HL-60 (cell line): ENCODE results near the gene CAMKK2.

Experiments used
- CTCF ChIP-seq: IDR thresholded peaks from one replicate; pipeline ENCODE4 v1.5.1; 2011; ENCODE audit warnings: low read length, control low read depth, inconsistent platforms; ENCODE audit not compliant: insufficient read depth
- REST ChIP-seq: IDR thresholded peaks from 2 replicates; pipeline ENCODE4 v1.6.1; 2012; ENCODE audit warnings: low read depth; ENCODE audit not compliant: insufficient replicate concordance

DNA sequence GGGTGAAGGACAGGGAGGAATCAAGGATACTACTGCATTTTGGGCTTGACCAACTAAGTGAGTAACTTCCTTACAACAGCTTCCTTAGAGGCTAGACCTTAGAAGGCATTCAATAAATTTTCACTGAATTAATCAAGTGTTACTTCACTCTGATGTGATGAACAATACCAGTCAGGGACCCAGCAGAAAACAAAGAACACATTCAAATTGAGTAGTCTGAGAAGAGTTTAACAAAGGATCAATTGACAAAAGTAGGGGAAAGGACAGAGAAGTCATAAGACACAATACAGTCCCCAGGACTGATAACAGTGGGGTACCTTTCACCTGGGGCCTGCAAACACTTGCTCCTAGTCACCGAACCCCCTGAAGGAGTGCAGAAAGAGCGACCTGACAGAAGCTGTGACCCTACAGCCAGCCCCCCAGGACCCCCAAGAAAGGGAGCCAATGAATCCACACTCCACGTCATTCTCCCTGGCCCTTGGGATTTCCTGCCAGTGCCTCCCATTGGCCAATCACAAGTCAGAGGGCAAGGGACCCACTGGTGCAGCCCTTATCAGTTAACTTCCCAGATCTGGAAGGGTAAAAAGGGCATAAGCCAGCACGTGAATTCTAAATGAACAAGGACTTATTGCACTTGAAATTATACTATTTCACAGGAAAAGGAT, 48.8 kb upstream of the CAMKK2 start:
- TF ChIP-seq CTCF (no peak), REST (no peak)
